GM21515 (cell line): ENCODE data around the gene PPP1R14B.
"Not testable (repeated sequence)": the region's sequence is repeated elsewhere in the genome, so short reads cannot be mapped to it uniquely, and the experiment has no call there.

Source experiments
- ATAC-seq: cut with Tn5 transposase; IDR thresholded peaks from one replicate; pipeline ENCODE4 v1.9.1; 2021; ENCODE audit not compliant: unreplicated experiment

The PPP1R14B gene

GRCh38 chr11:64246621-64246870, 197 bp downstream of the PPP1R14B start:
- ATAC-seq, result not testable (repeated sequence)

GRCh38 chr11:64245797-64246620, 734 bp downstream of the PPP1R14B start:
- ATAC-seq, result no peak

- no peak for ATAC-seq
These were observed 1.3 kb downstream of the PPP1R14B start for GRCh38 chr11:64245401-64245796.

- no peak for ATAC-seq
These were observed 1.8 kb downstream of the PPP1R14B start for GRCh38 chr11:64244966-64245365.

GRCh38 chr11:64244107-64244506, 2.6 kb downstream of the PPP1R14B start:
- no peak for ATAC-seq

- ATAC-seq, result no peak
These were observed 3.4 kb downstream of the PPP1R14B start for GRCh38 chr11:64243236-64243854.

- peak; percentile 12 for ATAC-seq
These were observed 5.0 kb downstream of the PPP1R14B start for GRCh38 chr11:64241491-64242374.

- ATAC-seq, result peak; percentile 52
These were observed 5.6 kb downstream of the PPP1R14B start for GRCh38 chr11:64241241-64241490.

GRCh38 chr11:64240435-64241240, 6.1 kb downstream of the PPP1R14B start, which contains the start of gene FKBP2:
Gene FKBP2, plus strand, starts transcription at chr11:64241095. Its CDS starts 1,293 bp downstream, at chr11:64242388.
- ATAC-seq, result peak; percentile 46

- ATAC-seq, result peak; percentile 8
These were observed 6.9 kb downstream of the PPP1R14B start for GRCh38 chr11:64239662-64240434.

GRCh38 chr11:64238999-64239398, 7.7 kb downstream of the PPP1R14B start:
- ATAC-seq, result no peak

- ATAC-seq, result no peak
These were observed 8.7 kb downstream of the PPP1R14B start for GRCh38 chr11:64238076-64238475.

GRCh38 chr11:64237484-64237951, 9.2 kb downstream of the PPP1R14B start:
- no peak for ATAC-seq

GRCh38 chr11:64235437-64236161, 11.1 kb downstream of the PPP1R14B start:
- ATAC-seq, result no peak

- ATAC-seq, result peak; percentile 10
These were observed 11.9 kb downstream of the PPP1R14B start for GRCh38 chr11:64234647-64235379.

GRCh38 chr11:64233913-64234586, 12.7 kb downstream of the PPP1R14B start, which contains the start of gene VEGFB:
Gene VEGFB, plus strand, starts transcription at chr11:64234584. Its CDS starts 250 bp downstream, at chr11:64234834.
- peak; percentile 27 for ATAC-seq

- no peak for ATAC-seq
These were observed 13.8 kb downstream of the PPP1R14B start for GRCh38 chr11:64232967-64233315.
